ENCODE results near the gene FBXO8.

DNA sequence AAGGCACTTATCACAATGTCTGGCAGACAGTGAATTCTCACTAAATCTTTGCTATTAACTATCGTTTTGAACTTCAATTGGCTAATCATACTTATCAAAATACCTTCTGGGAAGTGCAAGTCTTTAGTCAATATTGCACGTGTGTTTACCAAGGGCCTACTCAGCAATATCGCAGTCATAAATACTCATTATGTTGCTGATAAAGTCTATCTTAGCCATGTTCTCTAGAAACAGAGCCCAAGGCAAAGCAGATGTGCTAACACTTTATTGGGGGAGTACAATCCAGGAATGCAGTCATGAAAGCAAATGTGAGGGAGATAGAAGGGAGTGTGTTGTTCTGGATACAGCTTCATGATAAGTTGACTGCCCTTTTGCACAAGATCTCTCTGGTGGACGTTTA lies 90.5 kb downstream of the FBXO8 start:
- TF ChIP-seq, protein P1, sequence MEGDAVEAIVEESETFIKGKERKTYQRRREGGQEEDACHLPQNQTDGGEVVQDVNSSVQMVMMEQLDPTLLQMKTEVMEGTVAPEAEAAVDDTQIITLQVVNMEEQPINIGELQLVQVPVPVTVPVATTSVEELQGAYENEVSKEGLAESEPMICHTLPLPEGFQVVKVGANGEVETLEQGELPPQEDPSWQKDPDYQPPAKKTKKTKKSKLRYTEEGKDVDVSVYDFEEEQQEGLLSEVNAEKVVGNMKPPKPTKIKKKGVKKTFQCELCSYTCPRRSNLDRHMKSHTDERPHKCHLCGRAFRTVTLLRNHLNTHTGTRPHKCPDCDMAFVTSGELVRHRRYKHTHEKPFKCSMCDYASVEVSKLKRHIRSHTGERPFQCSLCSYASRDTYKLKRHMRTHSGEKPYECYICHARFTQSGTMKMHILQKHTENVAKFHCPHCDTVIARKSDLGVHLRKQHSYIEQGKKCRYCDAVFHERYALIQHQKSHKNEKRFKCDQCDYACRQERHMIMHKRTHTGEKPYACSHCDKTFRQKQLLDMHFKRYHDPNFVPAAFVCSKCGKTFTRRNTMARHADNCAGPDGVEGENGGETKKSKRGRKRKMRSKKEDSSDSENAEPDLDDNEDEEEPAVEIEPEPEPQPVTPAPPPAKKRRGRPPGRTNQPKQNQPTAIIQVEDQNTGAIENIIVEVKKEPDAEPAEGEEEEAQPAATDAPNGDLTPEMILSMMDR (IDR thresholded peaks at IDR 0.05; ENCODE audit: low read depth, low read length, poor library complexity, severe bottlenecking), result no peak
- TF ChIP-seq EZH2phosphoT487 (IDR thresholded peaks at IDR 0.05; ENCODE audit: borderline replicate concordance, low read length), result no peak
